AG10803 (cell line): ENCODE data around the gene PLIN3.
A peak's percentile ranks its signal among the peaks of the same experiment; 100 is the strongest.
"Not testable (repeated sequence)": the region's sequence is repeated elsewhere in the genome, so short reads cannot be mapped to it uniquely, and the experiment has no call there.

Experiments
- DNase-seq: peaks from one replicate; pipeline ENCODE4 v3.0.0; 2010; ENCODE audit warnings: low read depth
- H3K4me3 ChIP-seq: 2 replicates; pipeline ENCODE4 v1.5.1; 2011; ENCODE audit warnings: mild to moderate bottlenecking, low read length, control low read depth
- TF ChIP-seq, protein P1 (sequence below): conservative IDR thresholded peaks from 2 replicates; pipeline ENCODE4 v1.5.1; 2011; ENCODE audit warnings: mild to moderate bottlenecking, low read length, control low read depth, inconsistent platforms

PLIN3 gene

DNA sequence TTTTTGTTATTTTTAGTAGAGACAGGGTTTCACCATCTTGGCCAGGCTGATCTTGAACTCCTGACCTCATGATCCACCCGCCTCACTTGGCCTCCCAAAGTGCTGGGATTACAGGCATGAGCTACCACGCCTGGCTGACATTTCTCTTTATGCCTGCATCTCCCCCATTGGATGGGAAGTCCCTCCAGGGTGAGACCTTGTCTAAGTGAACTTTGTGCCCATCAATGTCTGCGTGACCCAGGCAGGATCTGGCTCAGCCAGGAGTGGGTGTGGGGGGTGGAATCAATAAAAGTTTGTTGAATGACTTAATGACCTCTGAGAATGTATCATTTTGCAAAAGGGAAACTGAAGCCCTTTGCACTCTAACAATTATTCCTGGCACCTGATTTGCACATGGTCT lies 37.0 kb upstream of the PLIN3 start:
- TF ChIP-seq, protein P1, sequence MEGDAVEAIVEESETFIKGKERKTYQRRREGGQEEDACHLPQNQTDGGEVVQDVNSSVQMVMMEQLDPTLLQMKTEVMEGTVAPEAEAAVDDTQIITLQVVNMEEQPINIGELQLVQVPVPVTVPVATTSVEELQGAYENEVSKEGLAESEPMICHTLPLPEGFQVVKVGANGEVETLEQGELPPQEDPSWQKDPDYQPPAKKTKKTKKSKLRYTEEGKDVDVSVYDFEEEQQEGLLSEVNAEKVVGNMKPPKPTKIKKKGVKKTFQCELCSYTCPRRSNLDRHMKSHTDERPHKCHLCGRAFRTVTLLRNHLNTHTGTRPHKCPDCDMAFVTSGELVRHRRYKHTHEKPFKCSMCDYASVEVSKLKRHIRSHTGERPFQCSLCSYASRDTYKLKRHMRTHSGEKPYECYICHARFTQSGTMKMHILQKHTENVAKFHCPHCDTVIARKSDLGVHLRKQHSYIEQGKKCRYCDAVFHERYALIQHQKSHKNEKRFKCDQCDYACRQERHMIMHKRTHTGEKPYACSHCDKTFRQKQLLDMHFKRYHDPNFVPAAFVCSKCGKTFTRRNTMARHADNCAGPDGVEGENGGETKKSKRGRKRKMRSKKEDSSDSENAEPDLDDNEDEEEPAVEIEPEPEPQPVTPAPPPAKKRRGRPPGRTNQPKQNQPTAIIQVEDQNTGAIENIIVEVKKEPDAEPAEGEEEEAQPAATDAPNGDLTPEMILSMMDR: no peak
- no peak overlapping the region for H3K4me3 ChIP-seq
- no peak for DNase-seq

DNA sequence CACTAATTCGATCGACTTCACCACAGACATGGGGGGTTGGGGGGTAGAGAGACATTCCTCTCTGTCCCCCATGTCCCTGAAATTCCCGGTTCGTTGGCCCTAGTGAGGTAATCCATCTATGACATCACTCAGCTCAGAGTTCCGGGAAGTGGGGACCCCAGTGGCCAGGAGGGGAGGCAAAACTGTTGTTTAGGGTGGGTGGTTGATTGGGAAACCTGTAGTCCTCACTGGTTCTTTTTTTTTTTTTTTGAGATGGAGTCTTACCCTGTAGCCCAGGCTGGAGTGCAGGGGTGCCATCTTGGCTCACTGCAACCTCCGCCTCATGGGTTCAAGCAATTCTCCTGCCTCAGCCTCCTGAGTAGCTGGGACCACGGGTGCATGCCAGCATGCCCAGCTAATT lies 35.3 kb upstream of the PLIN3 start, which contains the start of gene ARRDC5:
Gene ARRDC5 (minus strand): TSS at position 101 of the 400 bp plus-strand sequence. CDS start 71 bp downstream, at position 30.
- no peak for DNase-seq
- no peak within 1 kb of the TSS for H3K4me3 ChIP-seq
- TF ChIP-seq, protein P1: no peak

DNA sequence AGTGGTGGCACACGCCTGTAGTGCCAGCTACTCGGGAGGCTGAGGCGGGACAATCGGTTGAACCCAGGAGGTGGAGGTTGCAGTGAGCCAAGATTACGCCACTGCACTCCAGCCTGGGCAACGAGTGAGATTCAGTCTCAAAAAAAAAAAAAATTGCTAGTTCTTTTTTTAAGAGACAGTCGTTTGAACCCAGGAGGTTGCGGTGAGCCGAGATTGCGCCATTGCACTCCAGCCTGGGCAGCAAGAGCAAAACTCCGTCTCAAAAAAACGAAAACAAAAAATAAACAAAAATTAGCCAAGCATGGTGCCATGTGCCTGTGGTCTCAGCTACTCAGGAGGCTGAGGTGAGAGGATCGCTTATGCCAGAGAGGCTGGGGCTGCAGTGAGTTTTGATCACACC lies 33.4 kb upstream of the PLIN3 start:
- not testable (repeated sequence) for DNase-seq, H3K4me3 ChIP-seq

DNA sequence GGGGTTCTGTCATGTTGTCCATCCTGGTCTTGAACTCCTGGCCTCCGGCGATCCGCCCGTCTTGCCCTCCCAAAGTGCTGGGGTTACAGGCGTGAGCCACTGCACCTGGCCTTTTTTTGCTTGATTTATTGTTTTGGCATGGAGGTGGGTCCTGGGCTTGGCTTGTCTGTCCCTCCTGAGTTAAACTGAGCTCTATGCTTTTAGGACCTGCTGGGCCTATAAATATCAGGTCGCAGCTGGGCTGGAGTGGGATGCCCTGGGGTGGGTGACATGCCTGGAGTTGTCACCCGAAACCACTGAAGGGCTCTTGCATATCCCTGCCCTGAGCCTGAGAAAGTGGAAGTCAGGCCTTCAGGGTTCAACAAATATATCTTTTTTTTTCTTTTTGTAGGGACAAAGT lies 29.7 kb upstream of the PLIN3 start:
- no peak for DNase-seq
- TF ChIP-seq, protein P1: no peak

DNA sequence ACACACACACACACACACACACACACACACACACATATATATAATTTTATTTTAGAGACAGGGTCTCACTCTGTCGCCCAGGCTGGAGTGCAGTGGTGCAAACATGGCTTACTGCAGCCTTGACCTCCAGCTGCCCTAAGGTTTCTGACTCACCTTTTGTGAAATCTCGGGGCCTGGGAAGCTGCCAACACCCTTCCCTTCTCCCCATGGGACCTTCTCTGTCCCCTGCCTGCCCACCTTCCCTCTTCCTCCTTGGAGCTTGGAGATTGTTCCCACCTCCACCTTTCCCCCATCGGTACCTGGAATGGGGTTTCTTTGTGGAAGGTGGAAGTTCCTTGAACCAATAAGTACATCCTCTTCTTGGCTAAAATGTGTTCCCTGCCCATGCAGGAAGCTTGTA lies 28.9 kb upstream of the PLIN3 start:
- TF ChIP-seq, protein P1: no peak
- no peak overlapping the region for H3K4me3 ChIP-seq
- DNase-seq: peak; percentile 31

More for the DNA sequence above, 29.7 kb upstream of the PLIN3 start:
- H3K4me3 ChIP-seq: no peak overlapping the region

DNA sequence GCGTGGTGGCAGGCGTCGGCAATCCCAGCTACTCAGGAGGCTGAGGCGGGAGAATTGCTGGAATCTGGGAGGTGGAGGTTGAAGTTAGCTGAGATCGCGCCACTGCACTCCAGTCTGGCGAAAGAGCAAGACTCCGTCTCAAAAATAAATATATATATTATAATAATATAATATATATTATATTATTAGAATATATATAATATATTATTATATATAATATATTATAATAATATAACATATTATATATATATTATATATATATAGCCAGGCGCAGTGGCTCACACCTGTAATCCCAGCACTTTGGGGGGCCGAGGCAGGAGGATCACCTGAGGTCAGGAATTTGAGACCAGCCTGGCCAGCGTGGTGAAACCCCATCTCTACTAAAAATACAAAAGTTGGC lies 25.5 kb upstream of the PLIN3 start:
- DNase-seq, H3K4me3 ChIP-seq: not testable (repeated sequence)

DNA sequence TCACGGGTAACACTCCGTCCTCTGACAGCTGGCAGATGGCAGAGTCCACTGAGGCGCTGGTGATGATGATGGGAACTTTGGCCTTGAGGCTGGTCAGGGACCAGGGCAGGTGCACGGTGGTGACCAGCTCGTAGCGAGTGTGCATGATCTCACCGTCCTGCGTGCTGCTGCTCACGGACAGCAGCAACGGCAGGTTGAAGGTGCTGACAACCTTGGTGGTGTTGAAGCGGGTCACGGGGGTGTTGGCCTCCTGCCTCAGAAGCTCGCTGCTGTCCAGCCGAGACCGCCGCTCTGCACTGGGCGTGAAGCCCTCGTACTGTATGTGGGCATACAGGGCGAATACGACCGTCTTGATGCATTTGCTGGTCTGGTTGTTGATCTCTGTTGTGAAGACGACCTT lies 23.6 kb upstream of the PLIN3 start:
- no peak for DNase-seq
- TF ChIP-seq, protein P1: no peak
- H3K4me3 ChIP-seq: no peak overlapping the region

DNA sequence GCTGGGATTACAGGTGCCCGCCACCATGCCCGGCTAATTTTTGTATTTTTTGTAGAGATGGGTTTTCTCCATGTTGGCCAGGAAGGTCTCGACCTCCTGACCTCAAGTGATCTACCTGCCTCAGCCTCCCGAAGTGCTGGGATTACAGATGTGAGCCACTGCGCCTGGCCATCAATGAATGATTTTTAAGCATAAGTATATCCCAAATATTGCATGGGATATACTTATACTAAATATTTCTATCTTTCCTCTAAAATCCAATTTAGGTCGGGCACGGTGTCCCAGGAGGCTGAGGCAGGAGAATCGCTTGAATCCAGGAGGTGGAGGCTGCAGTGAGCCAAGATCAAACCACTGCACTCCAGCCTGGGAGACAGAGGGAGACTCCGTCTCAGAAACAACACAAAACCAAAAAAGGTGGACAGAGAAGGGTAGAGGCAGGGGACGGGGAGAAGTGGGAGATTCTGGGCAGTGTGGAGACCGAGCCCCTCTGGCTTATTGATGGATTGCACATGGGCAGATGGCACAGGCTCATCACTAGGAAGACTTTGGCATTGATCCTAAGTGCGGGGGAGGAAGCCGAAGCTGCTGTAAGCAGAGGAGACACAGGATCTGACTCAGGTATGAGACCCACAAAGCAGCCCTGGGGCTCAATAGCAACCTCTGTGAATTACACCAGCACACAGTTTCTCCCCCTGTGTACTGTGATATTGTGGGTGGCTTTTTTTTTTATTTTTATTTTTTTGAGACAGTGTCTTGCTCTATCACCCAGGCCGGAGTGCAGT lies 21.8 kb upstream of the PLIN3 start:
- TF ChIP-seq, protein P1: no peak
- DNase-seq: peak; percentile 46
- H3K4me3 ChIP-seq: no peak overlapping the region

DNA sequence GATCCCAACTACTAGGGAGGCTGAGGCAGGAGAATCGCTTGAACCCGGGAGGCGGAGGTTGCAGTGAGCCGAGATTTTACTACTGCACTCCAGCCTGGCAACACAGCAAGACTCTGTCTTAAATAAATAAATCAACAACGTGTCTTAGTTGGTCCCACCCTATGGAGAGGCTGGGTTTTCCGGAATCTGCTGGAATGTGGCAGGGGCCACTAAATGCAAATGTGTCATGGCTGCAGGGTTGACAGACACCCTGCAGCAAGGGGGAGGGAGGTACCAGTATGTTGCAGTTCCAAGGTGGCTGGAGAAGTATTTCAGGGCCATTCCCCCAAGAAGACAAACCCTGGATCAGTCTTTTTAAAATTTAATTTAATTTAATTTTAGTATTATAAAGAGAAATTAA lies 20.3 kb upstream of the PLIN3 start:
- not testable (repeated sequence) for DNase-seq, H3K4me3 ChIP-seq

DNA sequence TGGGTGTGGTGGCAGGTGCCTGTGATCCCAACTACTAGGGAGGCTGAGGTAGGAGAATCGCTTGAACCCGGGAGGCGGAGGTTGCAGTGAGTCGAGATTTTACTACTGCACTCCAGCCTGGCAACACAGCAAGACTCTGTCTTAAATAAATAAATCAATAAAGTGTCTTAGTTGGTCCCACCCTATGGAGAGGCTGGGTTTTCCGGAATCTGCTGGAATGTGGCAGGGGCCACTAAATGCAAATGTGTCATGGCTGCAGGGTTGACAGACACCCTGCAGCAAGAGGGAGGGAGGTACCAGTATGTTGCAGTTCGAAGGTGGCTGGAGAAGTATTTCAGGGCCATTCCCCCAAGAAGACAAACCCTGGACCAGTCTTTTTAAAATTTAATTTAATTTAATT lies 17.5 kb upstream of the PLIN3 start:
- DNase-seq, H3K4me3 ChIP-seq: not testable (repeated sequence)

DNA sequence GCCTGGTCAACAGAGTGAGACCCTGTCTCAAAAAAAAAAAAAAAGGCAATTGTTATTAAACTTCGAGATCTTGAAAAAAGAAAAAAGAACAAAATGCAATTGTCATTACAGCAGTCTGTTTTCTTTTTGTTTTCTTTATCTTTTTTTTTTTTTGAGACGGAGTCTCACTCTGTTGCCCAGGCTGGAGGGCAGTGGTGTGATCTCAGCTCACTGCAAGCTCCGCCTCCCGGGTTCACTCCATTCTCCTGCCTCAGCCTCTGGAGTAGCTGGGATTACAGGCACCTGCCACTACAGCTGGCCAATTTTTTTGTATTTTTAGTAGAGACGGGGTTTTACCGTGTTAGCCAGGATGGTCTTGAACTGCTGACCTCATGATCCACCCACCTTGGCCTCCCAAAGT lies 15.4 kb upstream of the PLIN3 start:
- DNase-seq, H3K4me3 ChIP-seq: not testable (repeated sequence)
